ENCODE results near the gene USF2. TPM values are rescaled to one million over a fixed set of nuclear protein-coding genes. Genes with fewer than 3 reads are reported as not detected.

USF2 gene
- total RNA-seq, 4 donors from 2014 or later: 118 to 169 (median 143) TPM

DNA sequence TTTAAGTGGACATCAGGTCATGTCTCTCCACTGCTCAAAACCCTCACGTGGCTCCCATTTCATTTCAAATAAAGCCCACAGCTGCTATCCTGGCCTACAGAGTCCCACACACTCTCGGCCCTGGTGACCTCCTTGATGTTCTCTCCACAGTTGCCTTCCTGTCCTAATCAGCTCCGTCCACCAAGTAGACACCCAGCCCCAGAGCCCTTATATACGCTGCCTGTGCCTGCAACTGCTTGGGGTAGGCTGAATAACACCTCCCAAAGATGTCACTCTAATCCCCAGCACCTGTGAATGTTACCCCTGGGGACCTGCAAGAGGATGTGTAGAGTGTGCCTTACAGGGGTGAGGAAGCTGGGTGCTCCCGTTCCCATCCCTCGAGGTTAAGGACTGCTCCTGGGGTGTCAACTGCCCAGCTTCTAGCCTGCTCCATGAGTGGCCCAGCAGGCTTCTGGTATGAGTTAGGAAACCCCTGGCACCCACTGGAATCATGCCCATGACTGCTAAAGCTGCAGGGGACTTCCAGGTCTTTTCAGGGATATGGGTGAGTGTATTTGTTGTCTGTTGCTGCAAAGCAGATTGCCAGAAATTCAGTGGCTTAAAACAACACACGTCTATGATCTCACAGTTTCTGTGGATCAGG, 46.3 kb upstream of the USF2 start:
- H3K4me3 ChIP-seq: no peak overlapping the region
- peaks cover 2 to 9% (median 5%) of the 10 kb centered on the region in 3 donors for H3K27me3 ChIP-seq
- no peak for TF ChIP-seq POLR2A (IDR thresholded peaks at IDR 0.05)
- TF ChIP-seq, protein P1, sequence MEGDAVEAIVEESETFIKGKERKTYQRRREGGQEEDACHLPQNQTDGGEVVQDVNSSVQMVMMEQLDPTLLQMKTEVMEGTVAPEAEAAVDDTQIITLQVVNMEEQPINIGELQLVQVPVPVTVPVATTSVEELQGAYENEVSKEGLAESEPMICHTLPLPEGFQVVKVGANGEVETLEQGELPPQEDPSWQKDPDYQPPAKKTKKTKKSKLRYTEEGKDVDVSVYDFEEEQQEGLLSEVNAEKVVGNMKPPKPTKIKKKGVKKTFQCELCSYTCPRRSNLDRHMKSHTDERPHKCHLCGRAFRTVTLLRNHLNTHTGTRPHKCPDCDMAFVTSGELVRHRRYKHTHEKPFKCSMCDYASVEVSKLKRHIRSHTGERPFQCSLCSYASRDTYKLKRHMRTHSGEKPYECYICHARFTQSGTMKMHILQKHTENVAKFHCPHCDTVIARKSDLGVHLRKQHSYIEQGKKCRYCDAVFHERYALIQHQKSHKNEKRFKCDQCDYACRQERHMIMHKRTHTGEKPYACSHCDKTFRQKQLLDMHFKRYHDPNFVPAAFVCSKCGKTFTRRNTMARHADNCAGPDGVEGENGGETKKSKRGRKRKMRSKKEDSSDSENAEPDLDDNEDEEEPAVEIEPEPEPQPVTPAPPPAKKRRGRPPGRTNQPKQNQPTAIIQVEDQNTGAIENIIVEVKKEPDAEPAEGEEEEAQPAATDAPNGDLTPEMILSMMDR (IDR thresholded peaks at IDR 0.05 in 4 of 5, conservative IDR thresholded peaks at IDR 0.05 in 1 of 5): no peak
- no peaks in the 10 kb centered on the region for H3K9me3 ChIP-seq
- H3K4me1 ChIP-seq: no peaks in the 10 kb centered on the region
- H3K27ac ChIP-seq: no peak overlapping the region
- no peaks in the 10 kb centered on the region for H3K36me3 ChIP-seq
- in situ Hi-C loops (cut with MboI; ENCODE audit: low sequenced_read_pairs in 4 of 4) (no loop called here), intact Hi-C loops (cut with DNase I; ENCODE audit: low total_unique reads) (no loop called here)
- ATAC-seq (no peak), DNase-seq (no peak)

DNA sequence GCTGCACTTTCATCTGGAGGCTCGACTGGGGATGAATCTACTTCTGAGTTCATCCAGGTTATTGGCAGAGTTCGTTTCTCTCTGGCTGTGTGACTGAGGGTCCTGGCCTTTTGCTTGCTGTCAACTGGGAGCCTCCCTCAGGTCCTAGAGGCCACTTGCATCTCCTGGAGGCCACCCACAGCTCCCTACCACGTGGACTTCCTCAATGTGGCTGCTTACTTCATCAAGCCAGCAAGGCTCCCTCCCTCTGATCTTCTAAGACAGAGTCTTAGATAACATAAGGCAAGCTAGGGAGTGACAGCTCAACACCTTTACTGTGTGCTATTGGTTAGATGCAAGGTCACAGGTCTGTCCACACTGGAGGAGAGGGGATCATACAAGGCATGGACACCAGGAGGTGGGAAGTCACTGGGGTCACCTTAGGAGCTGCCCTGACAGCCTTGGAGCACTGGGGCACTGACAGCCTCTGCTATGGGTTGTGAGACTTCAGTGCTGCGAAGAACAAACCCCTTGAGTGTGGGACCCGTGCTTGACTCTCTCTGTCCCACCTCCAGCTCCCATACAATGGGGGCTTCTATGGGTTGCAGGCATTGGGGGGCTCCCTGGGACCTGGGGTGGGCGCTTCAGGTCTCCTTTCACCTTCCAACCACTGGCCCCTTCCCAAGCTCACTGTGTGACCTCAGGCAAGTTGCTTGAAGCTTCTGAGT, 45.5 kb upstream of the USF2 start:
- ATAC-seq (no peak), DNase-seq (no peak)
- peaks cover 2 to 9% (median 5%) of the 10 kb centered on the region in 3 donors for H3K27me3 ChIP-seq
- no peaks in the 10 kb centered on the region for H3K9me3 ChIP-seq
- no peak overlapping the region for H3K4me3 ChIP-seq
- no peak overlapping the region for H3K27ac ChIP-seq
- H3K36me3 ChIP-seq: no peaks in the 10 kb centered on the region
- in situ Hi-C loops (cut with MboI; ENCODE audit: low sequenced_read_pairs in 4 of 4) (no loop called here), intact Hi-C loops (cut with DNase I; ENCODE audit: low total_unique reads) (no loop called here)
- H3K4me1 ChIP-seq: no peaks in the 10 kb centered on the region
- TF ChIP-seq, protein P1 (IDR thresholded peaks at IDR 0.05 in 4 of 5, conservative IDR thresholded peaks at IDR 0.05 in 1 of 5): no peak
- TF ChIP-seq POLR2A (IDR thresholded peaks at IDR 0.05): no peak

DNA sequence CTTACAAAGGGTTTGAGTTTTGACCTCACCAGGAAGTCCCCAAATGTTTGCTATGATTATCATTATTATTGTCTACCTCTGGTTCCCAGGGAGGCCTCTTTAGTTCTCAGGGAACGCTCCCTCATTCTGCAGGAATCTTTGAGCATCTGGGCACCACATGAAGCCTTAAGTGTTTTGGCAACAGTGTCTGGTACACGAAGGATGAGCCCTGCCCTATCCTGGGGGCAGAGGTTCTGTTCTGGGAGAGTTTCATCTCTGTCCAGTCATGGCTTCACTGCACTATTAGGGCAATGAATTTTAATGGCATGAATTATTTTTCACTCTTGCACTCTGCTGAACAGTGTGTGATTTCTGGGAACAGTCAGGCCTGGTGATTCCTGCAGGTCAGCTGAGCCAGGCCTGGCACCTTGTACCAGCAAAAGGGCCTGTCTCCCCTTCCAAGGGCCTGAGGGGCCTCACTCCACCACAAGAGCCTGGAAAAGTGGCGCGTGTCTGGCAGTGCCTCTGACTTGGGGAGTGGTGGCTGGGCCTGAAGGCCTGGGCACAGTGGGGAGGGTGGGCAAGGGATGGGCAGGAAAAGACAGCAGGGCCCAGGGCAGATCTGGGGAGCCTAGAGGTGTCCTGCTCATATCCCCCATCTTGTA, 44.8 kb upstream of the USF2 start:
- in situ Hi-C loops (cut with MboI; ENCODE audit: low sequenced_read_pairs in 4 of 4): no loop called here
- H3K27ac ChIP-seq: no peak overlapping the region
- DNase-seq (no peak), ATAC-seq (no peak)
- H3K27me3 ChIP-seq: peaks cover 2 to 9% (median 5%) of the 10 kb centered on the region in 3 donors
- intact Hi-C loops (cut with DNase I; ENCODE audit: low total_unique reads): no loop called here
- H3K36me3 ChIP-seq: no peaks in the 10 kb centered on the region
- no peaks in the 10 kb centered on the region for H3K9me3 ChIP-seq
- no peaks in the 10 kb centered on the region for H3K4me1 ChIP-seq
- TF ChIP-seq, protein P1 (IDR thresholded peaks at IDR 0.05 in 4 of 5, conservative IDR thresholded peaks at IDR 0.05 in 1 of 5): no peak
- TF ChIP-seq POLR2A (IDR thresholded peaks at IDR 0.05): no peak
- H3K4me3 ChIP-seq: no peak overlapping the region

DNA sequence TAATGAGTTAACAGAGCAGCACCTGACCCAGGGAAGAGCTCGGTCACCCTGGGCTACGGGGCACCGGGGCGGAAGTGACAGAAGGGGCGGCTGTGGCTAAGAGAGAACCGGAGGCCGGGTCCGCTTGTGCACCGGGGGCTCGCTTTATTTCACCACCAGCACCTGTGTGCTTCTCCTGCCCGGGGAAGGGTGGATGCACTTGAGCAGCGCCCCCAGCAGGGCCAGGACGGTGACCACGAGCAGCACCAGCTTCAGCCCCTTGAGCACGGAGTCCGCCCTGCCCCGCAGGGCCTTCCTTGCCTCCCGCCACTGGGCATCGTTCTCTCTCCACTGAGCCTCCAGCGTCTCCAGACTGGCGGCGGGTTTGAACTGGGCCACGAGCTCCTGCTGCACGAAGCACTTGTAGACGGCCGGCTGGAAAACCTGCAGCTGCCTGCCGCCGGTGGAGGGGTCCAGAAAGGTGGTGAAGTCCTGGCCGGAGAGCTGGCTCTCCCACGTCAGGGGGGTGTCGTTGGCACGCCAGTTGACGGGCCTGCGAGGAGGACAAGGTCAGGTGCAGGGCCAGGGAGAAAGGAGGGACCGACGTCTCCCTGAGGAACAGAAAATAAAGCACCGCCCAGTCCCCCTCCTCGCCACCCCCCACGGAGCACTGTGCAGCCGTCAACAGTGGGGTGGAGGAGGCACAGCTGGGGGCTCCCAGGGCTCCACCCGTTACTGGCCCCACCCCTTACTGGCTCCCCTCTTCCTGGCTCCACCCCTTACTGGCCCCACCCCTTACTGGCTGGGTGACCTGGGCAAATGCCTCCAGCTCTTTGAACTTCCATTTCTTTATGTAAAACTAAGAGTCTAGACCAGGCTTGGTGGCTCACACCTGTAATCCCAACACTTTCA, 43.8 kb upstream of the USF2 start:
- in situ Hi-C loops (cut with MboI; ENCODE audit: low sequenced_read_pairs in 4 of 4): no loop called here
- Histone ChIP-seq H3K27me3 (peaks cover 2 to 9% (median 5%) of the 10 kb centered on the region in 3 donors), H3K4me1 (no peaks in the 10 kb centered on the region), H3K4me3 (no peak overlapping the region), H3K27ac (no peak overlapping the region), H3K9me3 (no peaks in the 10 kb centered on the region), H3K36me3 (no peaks in the 10 kb centered on the region)
- TF ChIP-seq, protein P1 (IDR thresholded peaks at IDR 0.05 in 4 of 5, conservative IDR thresholded peaks at IDR 0.05 in 1 of 5): no peak
- TF ChIP-seq POLR2A (IDR thresholded peaks at IDR 0.05): no peak
- intact Hi-C loops (cut with DNase I; ENCODE audit: low total_unique reads): no loop called here
- no peak for DNase-seq
- no peak for ATAC-seq

All from gastrocnemius medialis (tissue), 4 donors.